A673 (cell line): ENCODE results near the gene COL4A4.

ENCODE experiments used
- EZH2 ChIP-seq: fragments of 200-600 bp; sonication (generic); IDR thresholded peaks from 2 replicates; pipeline ENCODE4 v1.6.1; 2017; ENCODE audit warnings: borderline replicate concordance, low read depth, mild to moderate bottlenecking, mixed read lengths, antibody characterized with exemption, low read length; ENCODE audit not compliant: poor library complexity, severe bottlenecking
- TF ChIP-seq, protein P1 (sequence below): fragments of 300-800, 200-600 bp; sonication (generic); conservative IDR thresholded peaks from 2 replicates; pipeline ENCODE4 v1.5.1; 2017; ENCODE audit warnings: low read depth, mild to moderate bottlenecking, antibody characterized with exemption, low read length, moderate library complexity, mixed read lengths

DNA sequence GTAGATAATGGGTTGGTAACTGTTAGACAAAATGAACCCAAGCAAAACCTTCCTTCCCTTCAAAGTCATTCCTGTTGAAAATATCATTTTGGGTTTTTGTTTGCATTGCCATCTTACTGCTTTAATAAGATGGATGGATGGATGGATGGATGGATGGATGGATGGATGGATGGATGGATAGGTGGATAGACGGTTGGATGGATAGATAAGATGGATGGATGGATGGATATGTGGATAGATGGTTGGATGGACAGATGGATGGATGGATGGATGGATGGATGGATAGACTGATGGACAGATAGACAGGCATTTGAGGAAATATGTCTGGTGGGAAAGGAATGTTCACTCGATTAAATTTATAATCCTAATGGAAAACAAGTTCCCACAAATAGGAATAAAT, 133.2 kb downstream of the COL4A4 start:
- TF ChIP-seq, protein P1, sequence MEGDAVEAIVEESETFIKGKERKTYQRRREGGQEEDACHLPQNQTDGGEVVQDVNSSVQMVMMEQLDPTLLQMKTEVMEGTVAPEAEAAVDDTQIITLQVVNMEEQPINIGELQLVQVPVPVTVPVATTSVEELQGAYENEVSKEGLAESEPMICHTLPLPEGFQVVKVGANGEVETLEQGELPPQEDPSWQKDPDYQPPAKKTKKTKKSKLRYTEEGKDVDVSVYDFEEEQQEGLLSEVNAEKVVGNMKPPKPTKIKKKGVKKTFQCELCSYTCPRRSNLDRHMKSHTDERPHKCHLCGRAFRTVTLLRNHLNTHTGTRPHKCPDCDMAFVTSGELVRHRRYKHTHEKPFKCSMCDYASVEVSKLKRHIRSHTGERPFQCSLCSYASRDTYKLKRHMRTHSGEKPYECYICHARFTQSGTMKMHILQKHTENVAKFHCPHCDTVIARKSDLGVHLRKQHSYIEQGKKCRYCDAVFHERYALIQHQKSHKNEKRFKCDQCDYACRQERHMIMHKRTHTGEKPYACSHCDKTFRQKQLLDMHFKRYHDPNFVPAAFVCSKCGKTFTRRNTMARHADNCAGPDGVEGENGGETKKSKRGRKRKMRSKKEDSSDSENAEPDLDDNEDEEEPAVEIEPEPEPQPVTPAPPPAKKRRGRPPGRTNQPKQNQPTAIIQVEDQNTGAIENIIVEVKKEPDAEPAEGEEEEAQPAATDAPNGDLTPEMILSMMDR: no peak
- no peak for TF ChIP-seq EZH2
